Measurements from ENCODE around the gene FCRL5.

FCRL5 gene

GRCh38 chr1:157478030-157478429 is 74.3 kb downstream of the FCRL5 start:
- DNase-seq (ENCODE audit: low read depth, low spot score), result no peak
- TF ChIP-seq CTCF (IDR thresholded peaks at IDR 0.05; ENCODE audit: insufficient read depth, low read length, missing control alignments), result no peak
- H3K4me3 ChIP-seq (ENCODE audit: low read depth, low read length), result no peak overlapping the region
- ChIA-PET CTCF (interaction anchor here (0.5 to 1.0 kb wide), 2 partner anchors 17 to 104 kb away, joined by 3 read pairs; no protein-coding TSS in a partner anchor), POLR2A (no interaction called here)

- no peak overlapping the region for H3K4me3 ChIP-seq (ENCODE audit: low read depth, low read length)
- ChIA-PET CTCF (interaction anchor here (0.8 to 1.0 kb wide), 2 partner anchors 17 to 308 kb away, joined by 3 read pairs; no protein-coding TSS in a partner anchor), POLR2A (no interaction called here)
- no peak for DNase-seq (ENCODE audit: low read depth, low spot score)
- TF ChIP-seq CTCF (IDR thresholded peaks at IDR 0.05; ENCODE audit: insufficient read depth, low read length, missing control alignments), result no peak
These were observed 74.9 kb downstream of the FCRL5 start for GRCh38 chr1:157477419-157477818.

DNA sequence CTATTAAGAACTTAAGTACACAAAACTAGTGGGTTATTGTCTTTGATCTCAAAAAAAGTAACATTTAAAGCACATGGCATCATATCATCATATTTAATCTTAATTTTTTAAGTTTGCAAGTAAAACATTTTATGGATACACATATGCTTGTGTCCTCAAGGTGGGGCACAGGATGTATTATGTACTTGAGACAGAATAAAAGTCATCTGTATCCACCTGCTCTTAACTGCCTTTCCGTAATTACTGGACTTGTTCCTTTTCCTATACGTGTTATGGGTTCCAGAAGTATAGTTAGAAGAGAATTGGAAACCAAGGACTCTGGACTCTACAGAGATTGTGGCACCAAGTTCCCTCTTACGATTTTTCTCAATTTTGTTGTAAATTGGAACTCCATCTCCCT is 79.4 kb downstream of the FCRL5 start:
- TF ChIP-seq CTCF (IDR thresholded peaks at IDR 0.05; ENCODE audit: insufficient read depth, low read length, missing control alignments), result no peak
- no peak overlapping the region for H3K4me3 ChIP-seq (ENCODE audit: low read depth, low read length)
- ChIA-PET CTCF (interaction anchor here (1.2 kb wide), 1 partner anchor 96 kb away, joined by 3 read pairs; no protein-coding TSS in a partner anchor), POLR2A (no interaction called here)
- DNase-seq (ENCODE audit: low read depth, low spot score), result no peak

DNA sequence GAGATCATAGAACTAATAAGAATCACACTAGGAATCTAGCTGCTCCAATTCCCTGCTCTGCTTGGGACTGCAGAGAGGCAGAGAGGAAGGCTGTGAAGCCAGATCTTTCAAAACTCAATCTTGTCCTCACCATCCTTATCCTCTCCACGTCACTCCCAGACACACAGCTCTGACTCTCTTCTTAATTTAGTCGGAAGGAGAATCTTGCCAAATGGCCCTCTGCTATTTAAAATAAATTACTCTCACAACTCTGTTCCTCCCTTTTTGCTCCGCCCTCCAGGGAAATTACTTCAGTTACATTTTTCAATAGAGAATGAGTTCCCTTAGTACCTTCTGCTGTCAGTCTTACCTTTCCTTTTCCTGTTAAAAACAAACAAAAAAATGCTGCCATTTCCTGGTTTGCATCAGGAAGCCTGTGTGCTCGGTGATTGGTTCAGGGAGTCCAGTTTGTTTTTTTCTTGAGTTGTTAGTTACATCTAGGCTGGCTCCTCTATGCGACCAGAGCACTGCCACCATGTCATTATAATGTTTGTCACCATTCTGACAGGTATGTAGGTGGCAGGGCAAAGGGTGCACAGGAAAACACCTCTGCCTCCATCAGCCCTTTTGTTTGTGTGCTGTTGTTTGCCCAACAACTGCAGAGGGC is 80.1 kb downstream of the FCRL5 start:
- no peak for DNase-seq (ENCODE audit: low read depth, low spot score)
- no peak overlapping the region for H3K4me3 ChIP-seq (ENCODE audit: low read depth, low read length)
- POLR2A ChIA-PET, result no interaction called here
- TF ChIP-seq CTCF (IDR thresholded peaks at IDR 0.05; ENCODE audit: insufficient read depth, low read length, missing control alignments), result no peak
- CTCF ChIA-PET, result no interaction called here

GRCh38 chr1:157471531-157471930 is 80.8 kb downstream of the FCRL5 start:
- CTCF ChIA-PET, result no interaction called here
- POLR2A ChIA-PET, result no interaction called here
- no peak for TF ChIP-seq CTCF (IDR thresholded peaks at IDR 0.05; ENCODE audit: insufficient read depth, low read length, missing control alignments)

GRCh38 chr1:157469752-157470675 is 82.3 kb downstream of the FCRL5 start:
- TF ChIP-seq CTCF (IDR thresholded peaks at IDR 0.05; ENCODE audit: insufficient read depth, low read length, missing control alignments), result no peak
- ChIA-PET CTCF (no interaction called here), POLR2A (no interaction called here)
- no peak overlapping the region for H3K4me3 ChIP-seq (ENCODE audit: low read depth, low read length)
- DNase-seq (ENCODE audit: low read depth, low spot score), result no peak

More at GRCh38 chr1:157471531-157471930, 80.8 kb downstream of the FCRL5 start:
- no peak for DNase-seq (ENCODE audit: low read depth, low spot score)
- H3K4me3 ChIP-seq (ENCODE audit: low read depth, low read length), result no peak overlapping the region
